ENCODE data around the gene EIF4A3. TPM values are rescaled to one million over a fixed set of nuclear protein-coding genes. Genes with fewer than 3 reads are reported as not detected.

EIF4A3 gene
- total RNA-seq, 4 donors from 2014 or later, result 31.0 to 61.0 (median 39.8) TPM

GRCh38 chr17:80182845-80183223 lies 35.9 kb upstream of the EIF4A3 start:
- intact Hi-C loops (cut with DNase I), result no loop called here
- Histone ChIP-seq H3K9me3 (no peaks in the 10 kb centered on the region), H3K27ac (replicated peaks in 1 of 4) (no peak overlapping the region), H3K4me1 (peaks cover 2 to 8% (median 7%) of the 10 kb centered on the region in 4 donors), H3K4me3 (no peak overlapping the region), H3K36me3 (no peaks in the 10 kb centered on the region), H3K27me3 (peaks cover 0 to 5% (median 0%) of the 10 kb centered on the region in 4 donors)
- 90% methylated on average over 12 of the region's 12 CpGs for WGBS
- no peak for DNase-seq (ENCODE audit: extremely low spot score)
- TF ChIP-seq CTCF (IDR thresholded peaks at IDR 0.05), result no peak
- no peak for TF ChIP-seq POLR2A (IDR thresholded peaks at IDR 0.05; ENCODE audit: low read depth)
- TF ChIP-seq POLR2AphosphoS5 (IDR thresholded peaks at IDR 0.05), result no peak
- TF ChIP-seq EP300 (IDR thresholded peaks at IDR 0.05), result no peak

GRCh38 chr17:80182118-80182844 lies 35.4 kb upstream of the EIF4A3 start:
- 86% methylated on average over 23 of the region's 30 CpGs for WGBS
- peaks cover 0 to 2% (median under 1%) of the 10 kb centered on the region in 4 donors for H3K4me1 ChIP-seq
- H3K27ac ChIP-seq (replicated peaks in 1 of 4), result no peak overlapping the region
- H3K4me3 ChIP-seq, result no peak overlapping the region
- no peaks in the 10 kb centered on the region for H3K9me3 ChIP-seq
- H3K27me3 ChIP-seq, result peaks cover 0 to 5% (median 0%) of the 10 kb centered on the region in 4 donors
- DNase-seq (ENCODE audit: extremely low spot score), result no peak
- no peaks in the 10 kb centered on the region for H3K36me3 ChIP-seq
- no peak for TF ChIP-seq EP300 (IDR thresholded peaks at IDR 0.05)
- no peak for TF ChIP-seq CTCF (IDR thresholded peaks at IDR 0.05)
- TF ChIP-seq POLR2A (IDR thresholded peaks at IDR 0.05; ENCODE audit: low read depth), result no peak
- TF ChIP-seq POLR2AphosphoS5 (IDR thresholded peaks at IDR 0.05), result no peak
- intact Hi-C loops (cut with DNase I), result no loop called here

GRCh38 chr17:80181431-80181830 lies 34.5 kb upstream of the EIF4A3 start:
- H3K9me3 ChIP-seq, result no peaks in the 10 kb centered on the region
- no peak overlapping the region for H3K27ac ChIP-seq (replicated peaks in 1 of 4)
- DNase-seq (ENCODE audit: extremely low spot score), result no peak
- no peak overlapping the region for H3K4me3 ChIP-seq
- TF ChIP-seq POLR2AphosphoS5 (IDR thresholded peaks at IDR 0.05) (no peak), EP300 (IDR thresholded peaks at IDR 0.05) (no peak), CTCF (IDR thresholded peaks at IDR 0.05) (no peak), POLR2A (IDR thresholded peaks at IDR 0.05; ENCODE audit: low read depth) (no peak)
- H3K4me1 ChIP-seq, result no peaks in the 10 kb centered on the region
- 88% methylated on average over 13 of the region's 17 CpGs for WGBS
- peaks cover 0 to 5% (median 0%) of the 10 kb centered on the region in 4 donors for H3K27me3 ChIP-seq
- H3K36me3 ChIP-seq, result no peaks in the 10 kb centered on the region
- intact Hi-C loops (cut with DNase I), result no loop called here

GRCh38 chr17:80180192-80180591 lies 33.3 kb upstream of the EIF4A3 start:
- DNase-seq (ENCODE audit: extremely low spot score), result no peak

More at GRCh38 chr17:80180192-80180591, 33.3 kb upstream of the EIF4A3 start:
- TF ChIP-seq POLR2AphosphoS5 (IDR thresholded peaks at IDR 0.05) (no peak), POLR2A (IDR thresholded peaks at IDR 0.05; ENCODE audit: low read depth) (no peak), CTCF (IDR thresholded peaks at IDR 0.05) (no peak), EP300 (IDR thresholded peaks at IDR 0.05) (no peak)
- H3K9me3 ChIP-seq, result no peaks in the 10 kb centered on the region
- intact Hi-C loops (cut with DNase I), result no loop called here
- H3K36me3 ChIP-seq, result no peaks in the 10 kb centered on the region
- peaks cover 0 to 5% (median 0%) of the 10 kb centered on the region in 4 donors for H3K4me1 ChIP-seq
- no peak overlapping the region for H3K4me3 ChIP-seq
- H3K27me3 ChIP-seq, result peaks cover 0 to 10% (median 0%) of the 10 kb centered on the region in 4 donors
- no peak overlapping the region for H3K27ac ChIP-seq (replicated peaks in 1 of 4)
- 86% methylated on average over 14 of the region's 14 CpGs for WGBS

Data from esophagus muscularis mucosa (tissue), 4 donors.